Transverse colon (tissue), 3 donors: ENCODE data around the gene LCN12.

Experiments
- POLR2A ChIP-seq: fragments of 450-650 bp; IDR thresholded peaks from one replicate; pipeline ENCODE4 v1.6.1; 2016; ENCODE audit warnings: antibody characterized with exemption, mild to moderate bottlenecking, moderate library complexity
- TF ChIP-seq, protein P1 (sequence below), 5 experiments: fragments of 200-600 bp in 3 of 5; fragments of 450-650 bp in 2 of 5; sonication (generic) in 3 of 5; IDR thresholded peaks; 1 replicate in 2 of 5; 2 replicates in 3 of 5; pipeline ENCODE4 v1.5.1; 2016 to 2017; ENCODE audit warnings: antibody characterized with exemption in 5 of 5, inconsistent platforms in 3 of 5, mild to moderate bottlenecking in 2 of 5, moderate library complexity in 1 of 5

- TF ChIP-seq, protein P1, sequence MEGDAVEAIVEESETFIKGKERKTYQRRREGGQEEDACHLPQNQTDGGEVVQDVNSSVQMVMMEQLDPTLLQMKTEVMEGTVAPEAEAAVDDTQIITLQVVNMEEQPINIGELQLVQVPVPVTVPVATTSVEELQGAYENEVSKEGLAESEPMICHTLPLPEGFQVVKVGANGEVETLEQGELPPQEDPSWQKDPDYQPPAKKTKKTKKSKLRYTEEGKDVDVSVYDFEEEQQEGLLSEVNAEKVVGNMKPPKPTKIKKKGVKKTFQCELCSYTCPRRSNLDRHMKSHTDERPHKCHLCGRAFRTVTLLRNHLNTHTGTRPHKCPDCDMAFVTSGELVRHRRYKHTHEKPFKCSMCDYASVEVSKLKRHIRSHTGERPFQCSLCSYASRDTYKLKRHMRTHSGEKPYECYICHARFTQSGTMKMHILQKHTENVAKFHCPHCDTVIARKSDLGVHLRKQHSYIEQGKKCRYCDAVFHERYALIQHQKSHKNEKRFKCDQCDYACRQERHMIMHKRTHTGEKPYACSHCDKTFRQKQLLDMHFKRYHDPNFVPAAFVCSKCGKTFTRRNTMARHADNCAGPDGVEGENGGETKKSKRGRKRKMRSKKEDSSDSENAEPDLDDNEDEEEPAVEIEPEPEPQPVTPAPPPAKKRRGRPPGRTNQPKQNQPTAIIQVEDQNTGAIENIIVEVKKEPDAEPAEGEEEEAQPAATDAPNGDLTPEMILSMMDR (IDR thresholded peaks at IDR 0.05), result no peak
- TF ChIP-seq POLR2A, result no peak
Measured at GRCh38 chr9:136988872-136989271, 36.8 kb downstream of the LCN12 start.
